Hepatocyte (in vitro differentiated cells): Measurements from ENCODE around the gene PKP4. TPM values are rescaled to one million over a fixed set of nuclear protein-coding genes. Genes with fewer than 3 reads are reported as not detected.

Experiments used
- DNase-seq: peaks from one replicate; pipeline ENCODE4 v3.0.0-alpha.2; 2016; ENCODE audit warnings: low spot score
- H2AFZ ChIP-seq: fragments of 200-600 bp; sonication (generic); 2 replicates; pipeline ENCODE4 v1.6.0; 2016; ENCODE audit warnings: antibody characterized with exemption, mild to moderate bottlenecking
- H3K27ac ChIP-seq: fragments of 200-600 bp; sonication (generic); 2 replicates; pipeline ENCODE4 v1.5.1; 2016; ENCODE audit warnings: mild to moderate bottlenecking
- H3K27me3 ChIP-seq: fragments of 200-600 bp; sonication (generic); 2 replicates; pipeline ENCODE4 v1.6.1; 2016
- H3K36me3 ChIP-seq: fragments of 200-600 bp; sonication (generic); replicated peaks from 2 replicates; pipeline ENCODE4 v1.5.1; 2016; ENCODE audit warnings: low read depth; ENCODE audit not compliant: insufficient read depth
- H3K4me1 ChIP-seq: fragments of 200-600 bp; sonication (generic); 2 replicates; pipeline ENCODE4 v1.5.1; 2016; ENCODE audit warnings: mild to moderate bottlenecking, moderate library complexity; ENCODE audit not compliant: insufficient read depth
- H3K4me2 ChIP-seq: fragments of 200-600 bp; sonication (generic); 2 replicates; pipeline ENCODE4 v1.6.0; 2016
- H3K4me3 ChIP-seq: fragments of 200-600 bp; sonication (generic); 2 replicates; pipeline ENCODE4 v1.5.1; 2016; ENCODE audit warnings: mild to moderate bottlenecking
- H3K79me2 ChIP-seq: fragments of 200-600 bp; sonication (generic); 2 replicates; pipeline ENCODE4 v1.6.0; 2017; ENCODE audit warnings: mild to moderate bottlenecking
- H3K9me2 ChIP-seq: fragments of 200-600 bp; sonication (generic); replicated peaks from 2 replicates; pipeline ENCODE4 v1.6.0; 2017; ENCODE audit warnings: mild to moderate bottlenecking; ENCODE audit not compliant: insufficient read depth
- H3K9me3 ChIP-seq: fragments of 200-600 bp; sonication (generic); 2 replicates; pipeline ENCODE4 v1.5.1; 2016; ENCODE audit warnings: low read depth, mild to moderate bottlenecking
- H4K20me1 ChIP-seq: fragments of 200-600 bp; sonication (generic); 2 replicates; pipeline ENCODE4 v1.6.0; 2016; ENCODE audit warnings: mild to moderate bottlenecking; ENCODE audit not compliant: insufficient read depth, poor library complexity, severe bottlenecking
- CTCF ChIP-seq: fragments of 200-600 bp; sonication (generic); IDR thresholded peaks from 2 replicates; pipeline ENCODE4 v1.5.1; 2016; ENCODE audit warnings: antibody characterized with exemption, mild to moderate bottlenecking; ENCODE audit not compliant: poor library complexity
- EZH2 ChIP-seq: fragments of 200-600 bp; sonication (generic); IDR thresholded peaks from 2 replicates; pipeline ENCODE4 v1.6.1; 2016; ENCODE audit warnings: antibody characterized with exemption, mild to moderate bottlenecking, borderline replicate concordance
- EZH2phosphoT487 ChIP-seq: fragments of 200-600 bp; sonication (generic); IDR thresholded peaks from one replicate; pipeline ENCODE4 v1.6.1; 2018; ENCODE audit warnings: antibody characterized with exemption, mild to moderate bottlenecking, low read depth, moderate library complexity; ENCODE audit not compliant: unreplicated experiment, severe bottlenecking
- WGBS: methylation state at CpG from one replicate; pipeline ENCODE4 v1.1.6; 2016; ENCODE audit warnings: low lambda C conversion rate; ENCODE audit errors: missing lambda C conversion rate; 5-methylcytosine and 5-hydroxymethylcytosine counted together
- polyA plus RNA-seq: library from polyadenylated mRNA; unstranded; fragments of >200 nt; fragmentation: Nextera tagmentation; extraction: Ambion mirVana; gene quantifications from 2 replicates; pipeline ENCODE4 v1.2.1, GENCODE V29; 2016
- total RNA-seq: library from RNA; depleted of rRNA; stranded (reverse); fragments of >200 nt; gene quantifications from 2 replicates; pipeline ENCODE4 v1.2.3, GENCODE V29; 2014

Gene PKP4
- total and polyA plus RNA-seq, 2 experiments from 2014 or later: 10.6 to 32.2 TPM

- DNase-seq: no peak
- Histone ChIP-seq H3K36me3 (no peaks in the 10 kb centered on the region), H3K79me2 (peaks cover 83% of the 10 kb centered on the region), H3K9me2 (no peaks in the 10 kb centered on the region), H4K20me1 (peaks cover 18% of the 10 kb centered on the region), H3K27me3 (no peaks in the 10 kb centered on the region), H2AFZ (no peak overlapping the region), H3K9me3 (no peaks in the 10 kb centered on the region), H3K27ac (no peak overlapping the region), H3K4me2 (no peak overlapping the region), H3K4me3 (no peak overlapping the region), H3K4me1 (no peaks in the 10 kb centered on the region)
- TF ChIP-seq CTCF: no peak
- no peak for TF ChIP-seq EZH2
- no peak for TF ChIP-seq EZH2phosphoT487
- WGBS: 91% methylated on average over 4 of the region's 4 CpGs
These were observed 34.3 kb downstream of the PKP4 start for GRCh38 chr2:158491072-158491471.

- Histone ChIP-seq H3K79me2 (peaks cover 72% of the 10 kb centered on the region), H3K4me3 (no peak overlapping the region), H4K20me1 (peaks cover 13% of the 10 kb centered on the region), H3K9me2 (no peaks in the 10 kb centered on the region), H3K27me3 (no peaks in the 10 kb centered on the region), H3K4me1 (no peaks in the 10 kb centered on the region), H3K4me2 (no peak overlapping the region), H3K9me3 (no peaks in the 10 kb centered on the region), H3K36me3 (no peaks in the 10 kb centered on the region), H2AFZ (no peak overlapping the region), H3K27ac (no peak overlapping the region)
- WGBS: 68% methylated on average over 2 of the region's 2 CpGs
- DNase-seq: no peak
- TF ChIP-seq EZH2: no peak
- TF ChIP-seq CTCF: no peak
- TF ChIP-seq EZH2phosphoT487: no peak
These were observed 36.7 kb downstream of the PKP4 start for GRCh38 chr2:158493458-158493857.

- H3K79me2 ChIP-seq: peaks cover 75% of the 10 kb centered on the region
- H3K9me2 ChIP-seq: no peaks in the 10 kb centered on the region
These were observed 38.4 kb downstream of the PKP4 start for GRCh38 chr2:158495175-158495574.

GRCh38 chr2:158496986-158497385, 40.2 kb downstream of the PKP4 start:
- no peaks in the 10 kb centered on the region for H3K27me3 ChIP-seq
- H3K9me2 ChIP-seq: no peaks in the 10 kb centered on the region
- no peaks in the 10 kb centered on the region for H4K20me1 ChIP-seq
- peaks cover 73% of the 10 kb centered on the region for H3K79me2 ChIP-seq
- no peak overlapping the region for H3K4me3 ChIP-seq
- peak overlapping the region; percentile 4 for H3K27ac ChIP-seq
- TF ChIP-seq EZH2phosphoT487 (no peak), EZH2 (no peak), CTCF (no peak)
- H2AFZ ChIP-seq: no peak overlapping the region
- no peaks in the 10 kb centered on the region for H3K9me3 ChIP-seq
- DNase-seq: no peak
- peak overlapping the region; percentile 8 for H3K4me2 ChIP-seq
- 76% methylated on average over 3 of the region's 3 CpGs for WGBS
- no peaks in the 10 kb centered on the region for H3K4me1 ChIP-seq
- no peaks in the 10 kb centered on the region for H3K36me3 ChIP-seq

More at GRCh38 chr2:158495175-158495574, 38.4 kb downstream of the PKP4 start:
- Histone ChIP-seq H2AFZ (no peak overlapping the region), H3K27me3 (no peaks in the 10 kb centered on the region), H3K4me1 (no peaks in the 10 kb centered on the region), H3K4me2 (no peak overlapping the region), H3K9me3 (no peaks in the 10 kb centered on the region), H3K36me3 (no peaks in the 10 kb centered on the region), H3K27ac (no peak overlapping the region), H4K20me1 (peaks cover 3% of the 10 kb centered on the region), H3K4me3 (no peak overlapping the region)
- TF ChIP-seq EZH2: no peak
- no peak for DNase-seq
- WGBS: 99% methylated on average over 5 of the region's 5 CpGs
